AG20443 (cell line): ENCODE results near the gene HNRNPH3.

ENCODE experiments used
- DNase-seq: peaks from one replicate; pipeline ENCODE4 v3.0.0; 2012; ENCODE audit warnings: low spot score, mixed read lengths

The HNRNPH3 gene

DNA sequence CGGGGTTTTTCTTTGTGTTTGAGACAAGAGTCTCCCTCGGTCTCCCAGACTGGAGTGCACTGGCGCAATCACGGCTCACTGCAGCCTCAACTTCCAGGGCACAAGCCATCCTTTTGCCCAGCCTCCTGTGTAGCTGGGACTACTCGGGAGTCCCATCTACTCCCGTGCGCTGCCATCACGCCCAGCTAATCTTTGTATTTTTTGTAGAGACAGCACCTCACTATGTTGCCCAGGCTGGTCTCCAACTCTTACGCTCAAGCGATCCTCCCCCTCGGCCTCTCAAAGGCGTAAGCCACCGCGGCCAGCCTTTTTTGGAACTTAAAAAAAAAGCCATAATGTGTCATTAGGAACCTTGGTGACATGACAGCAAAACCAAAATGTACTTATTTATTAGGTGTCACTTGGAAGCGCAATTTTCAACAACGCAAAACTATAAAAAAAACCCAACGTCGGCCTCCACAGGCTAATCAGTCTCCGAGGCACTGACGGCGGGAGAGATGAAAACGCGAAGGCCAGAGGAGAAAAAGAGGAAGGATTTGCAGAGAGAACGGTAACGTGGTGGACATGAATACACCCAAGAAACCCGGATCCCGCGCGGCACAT lies 911 bp upstream of the HNRNPH3 start:
- no peak for DNase-seq

DNA sequence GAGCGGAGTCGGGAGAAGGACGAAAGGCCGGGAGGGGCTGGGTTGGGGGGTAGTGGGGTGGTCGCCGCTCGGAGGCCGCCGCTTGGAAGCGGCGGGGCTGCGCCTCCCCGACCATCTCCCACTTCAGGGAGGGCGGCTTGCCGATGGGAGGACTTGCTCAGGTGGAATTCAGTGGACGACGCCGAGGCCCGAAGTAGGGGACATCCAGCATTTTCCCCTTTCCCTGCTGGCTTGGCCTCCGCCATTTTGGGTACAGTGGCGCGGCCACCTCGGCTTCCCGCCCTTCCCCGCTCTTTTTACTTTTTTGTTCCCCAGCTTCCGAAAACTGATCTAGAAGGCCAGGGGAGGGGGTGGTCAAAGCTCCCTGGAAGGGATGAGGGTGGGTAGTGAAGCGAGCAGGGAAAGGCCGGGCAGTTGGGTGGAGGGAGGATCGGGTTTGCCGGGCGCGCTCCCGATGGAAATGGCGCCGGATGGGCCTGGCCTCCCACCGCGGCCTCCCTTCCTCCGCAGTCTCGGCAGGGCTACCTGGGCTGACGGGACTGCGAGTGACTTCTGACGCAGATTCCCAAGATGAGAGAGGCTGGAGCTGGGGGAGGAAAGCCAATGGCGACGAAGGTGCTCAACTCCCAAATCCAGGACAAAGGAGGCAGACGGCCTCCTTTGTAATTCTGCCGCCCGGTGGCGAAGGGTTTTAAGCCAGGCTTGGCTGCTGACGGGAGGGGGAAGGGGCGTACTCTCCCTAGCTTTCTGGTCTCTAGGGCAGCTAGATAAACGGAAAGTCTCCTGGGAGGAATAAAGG lies 594 bp downstream of the HNRNPH3 start, which contains the start of gene PBLD:
PBLD (minus strand) TSS at position 670 of the 799 bp plus-strand sequence. CDS start 26,084 bp downstream, outside the sequence.
- peak; percentile 64 for DNase-seq

GRCh38 chr10:68333058-68333395 lies 1.2 kb downstream of the HNRNPH3 start:
- DNase-seq = peak; percentile 21

- DNase-seq = no peak
Measured at GRCh38 chr10:68333440-68334431, 1.9 kb downstream of the HNRNPH3 start.

DNA sequence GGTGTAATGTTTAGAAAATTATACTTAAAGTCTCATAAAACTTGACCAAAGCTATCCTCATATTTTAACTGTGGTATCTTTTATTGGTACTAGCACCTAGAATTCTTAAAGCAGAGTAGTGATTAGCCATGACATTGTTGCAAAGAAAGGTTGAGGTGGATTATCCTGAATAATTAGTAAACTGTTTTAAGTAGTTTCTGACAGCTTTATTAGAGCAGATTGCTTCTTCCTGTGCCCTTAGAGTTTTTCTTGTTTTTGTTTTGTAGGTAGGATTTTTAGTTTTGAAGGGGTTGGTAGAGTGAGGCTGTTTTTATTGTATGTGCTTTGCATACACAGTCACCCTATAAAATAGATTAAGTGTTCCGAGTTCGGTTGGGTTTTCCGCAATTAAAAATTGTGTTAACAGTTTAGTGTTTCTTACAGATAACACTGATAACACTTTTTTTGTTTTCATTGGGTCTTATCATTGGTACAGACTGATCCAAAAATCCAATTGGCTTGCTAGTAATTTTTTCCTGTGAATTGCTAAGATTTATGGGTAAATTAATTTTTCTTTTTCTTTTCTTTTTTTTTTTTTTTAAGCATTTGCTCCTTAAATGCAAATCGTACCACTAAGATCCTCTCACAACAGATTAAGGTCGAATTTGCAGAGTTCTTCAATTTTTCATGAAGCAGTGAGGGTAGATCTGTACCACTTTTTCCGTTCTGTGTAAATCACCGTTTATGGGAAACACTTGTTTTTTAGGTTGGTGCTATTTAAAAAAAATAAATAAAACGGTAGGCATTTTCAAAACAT lies 3.0 kb downstream of the HNRNPH3 start:
- no peak for DNase-seq

- DNase-seq = no peak
Measured at GRCh38 chr10:68336754-68337351, 5.0 kb downstream of the HNRNPH3 start.

DNA sequence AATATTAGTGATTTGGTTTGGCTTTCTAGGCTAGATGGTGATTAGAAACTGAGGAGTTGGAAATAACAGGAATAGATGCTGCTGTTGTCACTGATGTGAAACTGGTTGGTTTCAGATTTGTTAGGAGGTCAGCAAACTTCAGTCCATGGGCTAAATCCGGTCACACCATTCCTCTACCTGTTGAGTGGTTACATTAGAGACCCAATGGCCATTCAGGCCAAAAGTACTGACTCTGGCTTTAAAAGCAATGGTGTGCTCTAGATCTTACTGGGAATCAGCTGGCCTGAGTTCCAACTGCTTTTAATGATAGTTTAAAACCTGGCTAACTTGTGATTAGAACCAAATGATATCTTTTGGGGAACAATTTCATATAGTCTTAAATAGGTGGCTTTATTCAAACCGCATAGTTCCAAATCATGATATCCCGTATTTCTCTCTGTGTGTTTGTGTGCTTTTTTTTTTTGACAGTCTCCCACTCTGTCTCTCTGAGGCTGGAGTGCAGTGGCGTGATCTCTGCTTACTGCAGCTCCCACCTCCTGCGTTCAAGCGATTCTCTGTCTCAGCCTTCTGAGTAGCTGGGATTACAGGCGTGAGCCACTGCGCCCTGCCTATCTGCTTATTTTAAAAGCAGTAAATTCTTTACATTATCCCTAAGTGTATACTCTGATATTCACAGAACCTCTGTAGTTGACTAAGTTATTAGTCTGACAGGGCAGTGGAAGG lies 8.7 kb downstream of the HNRNPH3 start:
- DNase-seq = no peak

DNA sequence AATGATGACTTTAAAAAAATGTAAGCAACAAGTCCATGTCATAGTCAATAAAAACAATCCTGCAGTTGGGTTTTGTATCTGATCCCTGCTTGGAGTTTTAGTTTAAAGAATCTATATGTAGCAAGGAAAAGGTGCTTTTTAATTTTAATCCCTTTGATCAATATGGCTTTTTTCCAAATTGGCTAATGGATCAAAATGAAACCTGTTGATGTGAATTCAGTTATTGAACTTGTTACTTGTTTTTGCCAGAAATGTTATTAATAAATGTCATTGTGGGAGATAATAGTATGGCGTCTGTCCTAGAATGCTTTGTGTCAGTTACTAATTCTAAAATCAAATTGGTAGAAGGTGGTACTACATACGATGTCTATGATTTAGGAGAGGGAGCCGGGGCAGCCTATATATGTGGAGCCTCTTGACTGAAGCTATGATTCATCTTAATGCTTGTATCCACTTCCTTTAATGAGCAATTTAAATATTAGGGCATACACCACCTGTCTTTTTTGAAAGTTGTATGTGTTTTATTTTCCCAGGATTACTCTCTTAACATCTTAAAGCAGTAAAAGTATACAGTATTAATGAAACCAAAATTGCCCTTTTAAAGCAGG lies 11.1 kb downstream of the HNRNPH3 start:
- no peak for DNase-seq

- no peak for DNase-seq
Measured at GRCh38 chr10:68345621-68346020, 13.8 kb downstream of the HNRNPH3 start.

GRCh38 chr10:68346774-68347173 lies 14.9 kb downstream of the HNRNPH3 start:
- no peak for DNase-seq

DNA sequence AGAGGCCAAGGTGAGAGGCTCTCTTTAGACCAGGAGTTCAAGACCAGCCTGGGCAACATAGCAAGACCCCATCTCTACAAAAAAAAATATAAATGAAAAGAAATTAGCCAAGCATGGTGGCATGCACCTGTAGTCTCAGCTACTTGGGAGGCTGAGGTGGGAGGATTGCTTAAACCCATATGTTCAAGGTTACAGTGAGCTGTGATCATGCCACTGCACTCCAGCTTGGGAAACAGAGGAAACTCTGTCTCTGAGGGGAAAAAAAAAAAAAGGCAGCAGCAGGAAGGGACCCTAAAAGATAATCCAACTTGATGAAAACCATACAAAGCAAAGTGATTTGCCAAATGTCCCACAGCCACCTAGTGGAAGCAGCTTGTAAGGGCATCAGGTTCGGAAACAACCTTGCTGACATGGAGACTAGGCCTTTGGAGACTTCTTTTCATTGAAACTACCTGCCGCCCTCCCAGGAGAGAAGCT lies 16.4 kb downstream of the HNRNPH3 start:
- DNase-seq = peak; percentile 68

- DNase-seq = no peak
Measured at GRCh38 chr10:68353537-68353936, 21.7 kb downstream of the HNRNPH3 start.

DNA sequence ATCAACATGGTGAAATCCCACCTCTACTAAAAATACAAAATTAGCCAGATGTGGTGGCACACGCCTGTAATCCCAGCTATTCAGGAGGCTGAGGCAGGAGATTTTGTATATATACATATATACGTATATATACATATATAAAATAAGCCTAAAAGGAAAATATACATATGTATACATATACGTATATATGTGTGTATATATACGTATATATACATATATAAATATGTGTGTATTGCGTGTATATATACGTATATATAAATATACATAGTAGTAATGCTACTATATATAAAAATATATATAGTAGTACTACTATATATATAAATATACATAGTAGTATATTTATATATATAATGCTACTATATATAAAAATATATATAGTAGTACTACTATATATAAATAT lies 27.3 kb downstream of the HNRNPH3 start:
- no peak for DNase-seq

- no peak for DNase-seq
Measured at GRCh38 chr10:68362590-68362989, 30.7 kb downstream of the HNRNPH3 start.

DNA sequence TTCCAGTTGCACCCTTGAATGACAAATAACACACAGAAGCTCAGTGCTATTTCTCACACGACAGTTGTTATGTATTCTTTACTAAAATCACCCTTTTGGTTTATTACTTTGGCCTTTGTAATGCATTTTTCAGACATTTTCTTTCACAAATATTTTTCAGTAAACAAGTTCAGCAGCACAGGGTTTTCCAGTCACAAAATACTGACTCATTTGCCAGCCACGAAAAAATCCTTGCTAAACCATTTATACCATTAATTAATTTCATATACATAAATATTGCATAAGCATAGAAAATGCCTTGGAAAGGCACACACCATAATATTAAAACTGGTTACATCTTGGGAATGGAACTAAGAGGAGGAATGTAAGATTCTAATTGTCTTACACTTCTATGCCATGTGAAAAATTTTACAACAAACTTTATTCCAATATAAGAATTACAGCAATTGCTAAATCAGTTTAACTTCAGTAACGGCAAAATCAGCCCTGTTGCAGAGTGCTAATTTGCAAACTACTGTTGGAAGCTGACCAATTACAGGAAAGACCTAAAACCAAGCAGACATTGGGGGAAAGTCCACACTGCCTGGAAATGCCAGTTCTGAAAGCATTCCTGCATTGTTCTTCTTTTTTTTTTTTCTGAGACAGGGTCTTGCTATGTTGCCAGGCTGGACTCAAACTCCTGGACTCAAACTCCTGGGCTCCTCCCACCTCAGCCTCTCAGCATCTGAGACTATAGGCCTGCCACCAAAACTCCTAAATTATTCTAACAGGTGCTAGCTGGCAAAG lies 32.4 kb downstream of the HNRNPH3 start:
- no peak for DNase-seq

- no peak for DNase-seq
Measured at GRCh38 chr10:68365611-68366010, 33.7 kb downstream of the HNRNPH3 start.

- DNase-seq = no peak
Measured at GRCh38 chr10:68366600-68366999, 34.7 kb downstream of the HNRNPH3 start.

GRCh38 chr10:68367121-68367520 lies 35.3 kb downstream of the HNRNPH3 start:
- peak; percentile 11 for DNase-seq

DNA sequence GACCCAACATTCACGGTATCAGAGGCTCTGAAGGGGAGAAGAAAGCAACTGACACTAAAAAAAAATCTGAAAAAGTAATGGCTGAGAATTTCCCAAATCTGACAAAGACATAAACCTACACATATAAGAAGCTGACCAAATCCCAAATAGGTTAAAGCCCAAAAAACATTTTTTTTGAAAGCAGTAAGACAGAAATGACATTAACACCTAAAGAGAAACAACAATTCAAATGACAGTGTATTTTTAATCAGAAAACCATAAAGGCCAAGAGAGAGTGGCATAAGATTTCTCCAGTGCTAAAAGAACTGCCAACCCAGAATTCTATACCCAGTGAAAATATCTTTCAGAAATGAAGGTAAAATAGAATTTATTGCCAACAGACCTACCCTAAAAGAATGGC lies 39.7 kb downstream of the HNRNPH3 start:
- DNase-seq = no peak
